K562 (cell line): ENCODE measurements around the gene ARHGAP30.

Source experiments
- GABPA ChIP-seq: fragments of 200-800 bp; sonication (Bioruptor generic); conservative IDR thresholded peaks from 2 replicates; pipeline ENCODE4 v1.6.1; 2016; ENCODE audit warnings: low read depth, missing genetic modification characterization, missing compliant biosample characterization
- TCF7L2 ChIP-seq: fragments of 150-350 bp; IDR thresholded peaks from 2 replicates; pipeline ENCODE4 v1.6.1; 2016; ENCODE audit warnings: low read depth, mild to moderate bottlenecking, low read length, moderate library complexity
- ZFX ChIP-seq: sonication (generic); formaldehyde crosslinking; IDR thresholded peaks from 2 replicates; pipeline ENCODE4 v1.8.0; 2022; ENCODE audit warnings: mild to moderate bottlenecking, missing genetic modification reagents, moderate library complexity

DNA sequence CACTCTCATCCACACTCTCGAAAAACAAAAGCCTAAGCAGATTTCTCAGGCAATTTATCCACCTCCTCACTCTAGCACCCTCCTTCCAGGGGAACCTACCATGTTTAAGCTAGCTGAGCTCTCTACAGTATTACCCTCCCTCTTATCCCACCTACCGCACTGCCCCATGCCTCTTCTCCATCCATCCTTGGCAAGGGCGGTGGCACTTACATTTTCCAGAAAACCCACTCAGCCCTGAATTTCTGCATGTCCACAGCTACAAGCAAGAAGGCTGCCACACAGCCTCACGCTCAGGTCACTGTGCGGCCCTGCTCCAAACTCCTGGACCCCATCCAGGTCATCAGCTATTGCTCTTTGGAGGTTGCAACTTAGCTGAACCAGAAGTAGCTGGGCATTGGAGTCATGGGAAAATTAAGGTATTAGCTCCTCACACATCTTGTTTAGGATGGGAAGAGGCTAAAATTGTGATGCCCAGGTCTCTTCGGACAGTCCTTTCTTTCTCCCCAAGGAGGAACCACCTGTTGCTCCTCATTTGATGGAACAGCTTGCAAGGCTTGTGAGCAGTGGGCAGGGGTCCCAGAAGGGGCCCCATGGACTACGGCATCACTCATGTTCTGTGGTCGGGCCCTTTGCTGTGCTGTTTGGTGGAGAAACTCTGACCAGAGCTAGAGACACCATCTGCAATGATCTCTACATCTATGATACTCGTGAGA lies 29.6 kb upstream of the ARHGAP30 start:
- TF ChIP-seq TCF7L2 (no peak), ZFX (CRISPR knock-in tag) (no peak), GABPA (no peak)
